HEK293 (cell line): ENCODE results near the gene INSM1.

Experiments
- CTCF ChIA-PET: fragments of 350-600 bp; formaldehyde crosslinking; extraction: SDS; loops from one replicate; lab custom pipeline; 2021; ENCODE audit warnings: antibody characterized with exemption; lab: Yijun Ruan, JAX
- POLR2A ChIA-PET: fragments of 300-600 bp; formaldehyde crosslinking; extraction: SDS; loops from one replicate; lab custom pipeline; 2020; ENCODE audit warnings: antibody characterized with exemption, inconsistent platforms; lab: Yijun Ruan, JAX
- H3K27ac ChIP-seq: fragments of 200-500 bp; sonication (Bioruptor generic); 2 replicates; pipeline ENCODE4 v1.5.1; 2014; ENCODE audit warnings: low read depth, low read length, control low read depth, inconsistent platforms; ENCODE audit errors: extremely low read depth
- H3K36me3 ChIP-seq, 2 experiments: fragments of 200-500 bp in 1 of 2; sonication (Bioruptor generic) in 1 of 2; 1 replicate in 1 of 2; 2 replicates in 1 of 2; pipeline ENCODE4 v1.5.1; 2014 to 2017; ENCODE audit warnings: inconsistent platforms in 2 of 2, low read length in 2 of 2; ENCODE audit not compliant: control insufficient read depth in 2 of 2, insufficient read depth in 1 of 2
- H3K4me1 ChIP-seq: fragments of 200-500 bp; sonication (Bioruptor generic); 2 replicates; pipeline ENCODE4 v1.5.1; 2014; ENCODE audit warnings: mild to moderate bottlenecking, low read length, inconsistent platforms; ENCODE audit not compliant: control insufficient read depth, insufficient read depth
- H3K4me3 ChIP-seq: 2 replicates; pipeline ENCODE4 v1.5.1; 2011; ENCODE audit warnings: low read depth, mild to moderate bottlenecking, control low read depth, low read length, moderate library complexity
- H3K9me3 ChIP-seq: fragments of 200-500 bp; sonication (Bioruptor generic); 2 replicates; pipeline ENCODE4 v1.5.1; 2014; ENCODE audit warnings: low read depth, low read length, inconsistent platforms; ENCODE audit not compliant: control insufficient read depth, insufficient read depth
- BCL11B ChIP-seq: fragments of 450-650 bp; formaldehyde crosslinking; IDR thresholded peaks from 2 replicates; pipeline ENCODE4 v1.5.1; 2016; ENCODE audit warnings: low read depth, missing biosample characterization, missing genetic modification characterization
- FEZF1 ChIP-seq: fragments of 450-650 bp; formaldehyde crosslinking; IDR thresholded peaks from 2 replicates; pipeline ENCODE4 v1.5.1; 2016; ENCODE audit warnings: missing biosample characterization, missing genetic modification characterization
- HOXD13 ChIP-seq: sonication (generic); formaldehyde crosslinking; IDR thresholded peaks from 2 replicates; pipeline ENCODE4 v1.8.0; 2022; ENCODE audit warnings: missing genetic modification reagents, borderline replicate concordance
- IKZF3 ChIP-seq: fragments of 450-650 bp; IDR thresholded peaks from 2 replicates; pipeline ENCODE4 v1.5.0; 2018; ENCODE audit warnings: missing biosample characterization, mild to moderate bottlenecking, missing genetic modification characterization, moderate library complexity
- KLF17 ChIP-seq: fragments of 450-650 bp; formaldehyde crosslinking; IDR thresholded peaks from 2 replicates; pipeline ENCODE4 v1.5.1; 2016; ENCODE audit warnings: missing biosample characterization, missing genetic modification characterization
- KLF9 ChIP-seq: fragments of 450-650 bp; formaldehyde crosslinking; IDR thresholded peaks from 2 replicates; pipeline ENCODE4 v1.5.1; 2016; ENCODE audit warnings: missing biosample characterization, missing genetic modification characterization, low read depth
- MZF1 ChIP-seq: fragments of 450-650 bp; formaldehyde crosslinking; IDR thresholded peaks from 2 replicates; pipeline ENCODE4 v1.5.1; 2017; ENCODE audit warnings: missing biosample characterization, missing genetic modification characterization, borderline replicate concordance
- SALL2 ChIP-seq: fragments of 450-650 bp; formaldehyde crosslinking; IDR thresholded peaks from 2 replicates; pipeline ENCODE4 v1.5.0; 2017; ENCODE audit warnings: missing biosample characterization, mild to moderate bottlenecking, missing genetic modification characterization, borderline replicate concordance
- SP7 ChIP-seq: fragments of 450-650 bp; formaldehyde crosslinking; IDR thresholded peaks from 2 replicates; pipeline ENCODE4 v1.5.1; 2016; ENCODE audit warnings: missing biosample characterization, missing genetic modification characterization
- ZBTB20 ChIP-seq: fragments of 450-650 bp; formaldehyde crosslinking; IDR thresholded peaks from 2 replicates; pipeline ENCODE4 v1.5.1; 2016; ENCODE audit warnings: missing biosample characterization, missing genetic modification characterization
- ZEB2 ChIP-seq: fragments of 450-650 bp; formaldehyde crosslinking; IDR thresholded peaks from 2 replicates; pipeline ENCODE4 v1.5.1; 2016; ENCODE audit warnings: missing biosample characterization, missing genetic modification characterization
- ZNF146 ChIP-seq: fragments of 450-650 bp; formaldehyde crosslinking; IDR thresholded peaks from 2 replicates; pipeline ENCODE4 v1.5.1; 2016; ENCODE audit warnings: missing biosample characterization, missing genetic modification characterization
- ZNF221 ChIP-seq: fragments of 450-650 bp; formaldehyde crosslinking; IDR thresholded peaks from 2 replicates; pipeline ENCODE4 v1.5.1; 2017; ENCODE audit warnings: missing biosample characterization, missing genetic modification characterization, borderline replicate concordance
- ZNF311 ChIP-seq: fragments of 450-650 bp; formaldehyde crosslinking; IDR thresholded peaks from 2 replicates; pipeline ENCODE4 v1.5.1; 2017; ENCODE audit warnings: missing biosample characterization, missing genetic modification characterization, borderline replicate concordance
- ZNF324 ChIP-seq: fragments of 450-650 bp; formaldehyde crosslinking; IDR thresholded peaks from 2 replicates; pipeline ENCODE4 v1.5.1; 2016; ENCODE audit warnings: missing biosample characterization, missing genetic modification characterization
- ZNF335 ChIP-seq: fragments of 450-650 bp; formaldehyde crosslinking; conservative IDR thresholded peaks from 2 replicates; pipeline ENCODE4 v1.5.1; 2016; ENCODE audit warnings: missing biosample characterization, missing genetic modification characterization
- ZNF350 ChIP-seq: fragments of 450-650 bp; formaldehyde crosslinking; IDR thresholded peaks from 2 replicates; pipeline ENCODE4 v1.5.0; 2017; ENCODE audit warnings: missing biosample characterization, mild to moderate bottlenecking, missing genetic modification characterization
- ZNF423 ChIP-seq: fragments of 450-650 bp; formaldehyde crosslinking; IDR thresholded peaks from 2 replicates; pipeline ENCODE4 v1.5.1; 2016; ENCODE audit warnings: missing biosample characterization, missing genetic modification characterization
- ZNF433 ChIP-seq: fragments of 450-650 bp; formaldehyde crosslinking; IDR thresholded peaks from 2 replicates; pipeline ENCODE4 v1.5.1; 2016; ENCODE audit warnings: missing biosample characterization, missing genetic modification characterization, low read depth
- ZNF510 ChIP-seq: fragments of 450-650 bp; formaldehyde crosslinking; IDR thresholded peaks from 2 replicates; pipeline ENCODE4 v1.5.1; 2018; ENCODE audit warnings: mild to moderate bottlenecking, missing genetic modification characterization, missing biosample characterization; ENCODE audit not compliant: insufficient replicate concordance
- ZNF549 ChIP-seq: fragments of 450-650 bp; IDR thresholded peaks from 2 replicates; pipeline ENCODE4 v1.5.1; 2018; ENCODE audit warnings: missing biosample characterization, missing genetic modification characterization, mild to moderate bottlenecking, inconsistent platforms, moderate library complexity
- ZNF621 ChIP-seq: fragments of 450-650 bp; formaldehyde crosslinking; IDR thresholded peaks from 2 replicates; pipeline ENCODE4 v1.5.1; 2017; ENCODE audit warnings: missing biosample characterization, missing genetic modification characterization
- ZNF624 ChIP-seq: fragments of 450-650 bp; formaldehyde crosslinking; IDR thresholded peaks from 2 replicates; pipeline ENCODE4 v1.5.1; 2017; ENCODE audit warnings: missing biosample characterization, missing genetic modification characterization
- ZNF76 ChIP-seq: fragments of 450-650 bp; formaldehyde crosslinking; IDR thresholded peaks from 2 replicates; pipeline ENCODE4; 2016; ENCODE audit warnings: low read depth, missing biosample characterization, missing genetic modification characterization, borderline replicate concordance
- ZNF843 ChIP-seq: fragments of 450-650 bp; formaldehyde crosslinking; IDR thresholded peaks from 2 replicates; pipeline ENCODE4 v1.5.1; 2016; ENCODE audit warnings: missing biosample characterization, missing genetic modification characterization
- ZSCAN4 ChIP-seq: fragments of 450-650 bp; formaldehyde crosslinking; IDR thresholded peaks from 2 replicates; pipeline ENCODE4 v1.5.1; 2017; ENCODE audit warnings: missing biosample characterization, missing genetic modification characterization
- TF ChIP-seq, protein P1 (sequence below): fragments of 450-650 bp; formaldehyde crosslinking; IDR thresholded peaks from 2 replicates; pipeline ENCODE4 v1.5.1; 2017; ENCODE audit warnings: missing biosample characterization, missing genetic modification characterization
- TF ChIP-seq, protein P2 (sequence below): fragments of 450-650 bp; formaldehyde crosslinking; IDR thresholded peaks from 2 replicates; pipeline ENCODE4 v1.5.1; 2016; ENCODE audit warnings: missing biosample characterization, missing genetic modification characterization
- TF ChIP-seq, protein P3 (sequence below): fragments of 450-650 bp; IDR thresholded peaks from 2 replicates; pipeline ENCODE4 v1.5.1; 2018; ENCODE audit warnings: missing biosample characterization, missing genetic modification characterization
- TF ChIP-seq, protein P4 (sequence below): fragments of 450-650 bp; formaldehyde crosslinking; IDR thresholded peaks from 2 replicates; pipeline ENCODE4 v1.5.1; 2017; ENCODE audit warnings: missing biosample characterization, missing genetic modification characterization

INSM1 gene

GRCh38 chr20:20367575-20368417 is at the start of gene INSM1:
INSM1 (plus strand) TSS chr20:20368104; CDS start chr20:20368268, 164 bp downstream.
- no peaks in the 10 kb centered on the region for H3K36me3 ChIP-seq
- no peaks in the 10 kb centered on the region for H3K9me3 ChIP-seq
- H3K27ac ChIP-seq, result peak within 1 kb of the TSS; percentile 82; the same call in 1 of the 2 replicates
- ChIA-PET POLR2A (no interaction called here), CTCF (no interaction called here)
- H3K4me1 ChIP-seq, result peaks cover 8% of the 10 kb centered on the region; the same call in 1 of the 2 replicates
- H3K4me3 ChIP-seq, result peak within 1 kb of the TSS; percentile 43
- TF ChIP-seq, protein P1, sequence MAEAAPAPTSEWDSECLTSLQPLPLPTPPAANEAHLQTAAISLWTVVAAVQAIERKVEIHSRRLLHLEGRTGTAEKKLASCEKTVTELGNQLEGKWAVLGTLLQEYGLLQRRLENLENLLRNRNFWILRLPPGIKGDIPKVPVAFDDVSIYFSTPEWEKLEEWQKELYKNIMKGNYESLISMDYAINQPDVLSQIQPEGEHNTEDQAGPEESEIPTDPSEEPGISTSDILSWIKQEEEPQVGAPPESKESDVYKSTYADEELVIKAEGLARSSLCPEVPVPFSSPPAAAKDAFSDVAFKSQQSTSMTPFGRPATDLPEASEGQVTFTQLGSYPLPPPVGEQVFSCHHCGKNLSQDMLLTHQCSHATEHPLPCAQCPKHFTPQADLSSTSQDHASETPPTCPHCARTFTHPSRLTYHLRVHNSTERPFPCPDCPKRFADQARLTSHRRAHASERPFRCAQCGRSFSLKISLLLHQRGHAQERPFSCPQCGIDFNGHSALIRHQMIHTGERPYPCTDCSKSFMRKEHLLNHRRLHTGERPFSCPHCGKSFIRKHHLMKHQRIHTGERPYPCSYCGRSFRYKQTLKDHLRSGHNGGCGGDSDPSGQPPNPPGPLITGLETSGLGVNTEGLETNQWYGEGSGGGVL (tag by site-specific recombination), result no peak
- no peak for TF ChIP-seq ZNF350 (tag by site-specific recombination)
- TF ChIP-seq BCL11B (tag by site-specific recombination), result 0 out of 2 replicates have a peak, but pooled peaks have one; percentile 29
- TF ChIP-seq ZNF423 (tag by site-specific recombination), result no peak
- TF ChIP-seq ZEB2, result peak; percentile 48; the same call in 1 of the 2 replicates
- peak; percentile 73 for TF ChIP-seq FEZF1 (tag by site-specific recombination)
- TF ChIP-seq ZNF621 (tag by site-specific recombination), result no peak
- TF ChIP-seq ZNF433 (tag by site-specific recombination), result no peak
- TF ChIP-seq ZNF843, result peak; percentile 60
- TF ChIP-seq ZNF146, result no peak
- no peak for TF ChIP-seq MZF1 (tag by site-specific recombination)
- no peak for TF ChIP-seq SALL2 (tag by site-specific recombination)
- peak; percentile 89 for TF ChIP-seq ZBTB20
- no peak for TF ChIP-seq ZSCAN4
- TF ChIP-seq KLF9, result peak; percentile 64; the same call in 1 of the 2 replicates
- TF ChIP-seq ZNF335, result no peak; the same call in 1 of the 2 replicates
- TF ChIP-seq, protein P2, sequence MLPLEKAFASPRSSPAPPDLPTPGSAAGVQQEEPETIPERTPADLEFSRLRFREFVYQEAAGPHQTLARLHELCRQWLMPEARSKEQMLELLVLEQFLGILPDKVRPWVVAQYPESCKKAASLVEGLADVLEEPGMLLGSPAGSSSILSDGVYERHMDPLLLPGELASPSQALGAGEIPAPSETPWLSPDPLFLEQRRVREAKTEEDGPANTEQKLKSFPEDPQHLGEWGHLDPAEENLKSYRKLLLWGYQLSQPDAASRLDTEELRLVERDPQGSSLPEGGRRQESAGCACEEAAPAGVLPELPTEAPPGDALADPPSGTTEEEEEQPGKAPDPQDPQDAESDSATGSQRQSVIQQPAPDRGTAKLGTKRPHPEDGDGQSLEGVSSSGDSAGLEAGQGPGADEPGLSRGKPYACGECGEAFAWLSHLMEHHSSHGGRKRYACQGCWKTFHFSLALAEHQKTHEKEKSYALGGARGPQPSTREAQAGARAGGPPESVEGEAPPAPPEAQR, result no peak
- TF ChIP-seq KLF17 (tag by site-specific recombination), result peak; percentile 87
- peak; percentile 84 for TF ChIP-seq SP7
- TF ChIP-seq, protein P3, sequence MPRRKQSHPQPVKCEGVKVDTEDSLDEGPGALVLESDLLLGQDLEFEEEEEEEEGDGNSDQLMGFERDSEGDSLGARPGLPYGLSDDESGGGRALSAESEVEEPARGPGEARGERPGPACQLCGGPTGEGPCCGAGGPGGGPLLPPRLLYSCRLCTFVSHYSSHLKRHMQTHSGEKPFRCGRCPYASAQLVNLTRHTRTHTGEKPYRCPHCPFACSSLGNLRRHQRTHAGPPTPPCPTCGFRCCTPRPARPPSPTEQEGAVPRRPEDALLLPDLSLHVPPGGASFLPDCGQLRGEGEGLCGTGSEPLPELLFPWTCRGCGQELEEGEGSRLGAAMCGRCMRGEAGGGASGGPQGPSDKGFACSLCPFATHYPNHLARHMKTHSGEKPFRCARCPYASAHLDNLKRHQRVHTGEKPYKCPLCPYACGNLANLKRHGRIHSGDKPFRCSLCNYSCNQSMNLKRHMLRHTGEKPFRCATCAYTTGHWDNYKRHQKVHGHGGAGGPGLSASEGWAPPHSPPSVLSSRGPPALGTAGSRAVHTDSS (tag by site-specific recombination), result no peak
- TF ChIP-seq, protein P4, sequence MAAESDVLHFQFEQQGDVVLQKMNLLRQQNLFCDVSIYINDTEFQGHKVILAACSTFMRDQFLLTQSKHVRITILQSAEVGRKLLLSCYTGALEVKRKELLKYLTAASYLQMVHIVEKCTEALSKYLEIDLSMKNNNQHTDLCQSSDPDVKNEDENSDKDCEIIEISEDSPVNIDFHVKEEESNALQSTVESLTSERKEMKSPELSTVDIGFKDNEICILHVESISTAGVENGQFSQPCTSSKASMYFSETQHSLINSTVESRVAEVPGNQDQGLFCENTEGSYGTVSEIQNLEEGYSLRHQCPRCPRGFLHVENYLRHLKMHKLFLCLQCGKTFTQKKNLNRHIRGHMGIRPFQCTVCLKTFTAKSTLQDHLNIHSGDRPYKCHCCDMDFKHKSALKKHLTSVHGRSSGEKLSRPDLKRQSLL, result no peak
- no peak for TF ChIP-seq ZNF624 (tag by site-specific recombination)
- TF ChIP-seq ZNF510 (tag by site-specific recombination), result no peak
- TF ChIP-seq ZNF221 (tag by site-specific recombination), result no peak
- no peak for TF ChIP-seq ZNF311 (tag by site-specific recombination)
- no peak for TF ChIP-seq ZNF324 (tag by site-specific recombination)
- no peak for TF ChIP-seq ZNF549 (tag by site-specific recombination)
- TF ChIP-seq IKZF3 (tag by site-specific recombination), result no peak
- TF ChIP-seq HOXD13 (CRISPR knock-in tag), result no peak
- TF ChIP-seq ZNF76, result no peak
